ENCODE results near the gene EIF4H.

DNA sequence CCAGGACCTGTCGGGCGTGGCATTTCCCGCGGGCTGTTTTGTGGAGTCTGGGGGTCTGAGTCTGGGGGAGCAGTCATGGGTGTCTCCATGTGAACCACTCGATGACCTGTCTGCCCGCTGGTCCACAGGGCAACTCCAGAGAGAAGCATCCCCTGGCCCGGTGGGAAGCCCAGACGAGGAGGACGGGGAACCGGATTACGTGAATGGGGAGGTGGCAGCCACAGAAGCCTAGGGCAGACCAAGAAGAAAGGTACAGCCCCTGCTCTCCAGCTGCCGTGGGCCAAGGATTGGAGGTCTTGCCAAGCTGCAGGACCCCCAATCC lies 50.3 kb downstream of the EIF4H start:
- TF ChIP-seq, protein P1, sequence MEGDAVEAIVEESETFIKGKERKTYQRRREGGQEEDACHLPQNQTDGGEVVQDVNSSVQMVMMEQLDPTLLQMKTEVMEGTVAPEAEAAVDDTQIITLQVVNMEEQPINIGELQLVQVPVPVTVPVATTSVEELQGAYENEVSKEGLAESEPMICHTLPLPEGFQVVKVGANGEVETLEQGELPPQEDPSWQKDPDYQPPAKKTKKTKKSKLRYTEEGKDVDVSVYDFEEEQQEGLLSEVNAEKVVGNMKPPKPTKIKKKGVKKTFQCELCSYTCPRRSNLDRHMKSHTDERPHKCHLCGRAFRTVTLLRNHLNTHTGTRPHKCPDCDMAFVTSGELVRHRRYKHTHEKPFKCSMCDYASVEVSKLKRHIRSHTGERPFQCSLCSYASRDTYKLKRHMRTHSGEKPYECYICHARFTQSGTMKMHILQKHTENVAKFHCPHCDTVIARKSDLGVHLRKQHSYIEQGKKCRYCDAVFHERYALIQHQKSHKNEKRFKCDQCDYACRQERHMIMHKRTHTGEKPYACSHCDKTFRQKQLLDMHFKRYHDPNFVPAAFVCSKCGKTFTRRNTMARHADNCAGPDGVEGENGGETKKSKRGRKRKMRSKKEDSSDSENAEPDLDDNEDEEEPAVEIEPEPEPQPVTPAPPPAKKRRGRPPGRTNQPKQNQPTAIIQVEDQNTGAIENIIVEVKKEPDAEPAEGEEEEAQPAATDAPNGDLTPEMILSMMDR (IDR thresholded peaks at IDR 0.05) = no peak
- no peak for TF ChIP-seq EZH2phosphoT487 (IDR thresholded peaks at IDR 0.05)
